ENCODE results near the gene ZBTB8B.

Gene ZBTB8B

DNA sequence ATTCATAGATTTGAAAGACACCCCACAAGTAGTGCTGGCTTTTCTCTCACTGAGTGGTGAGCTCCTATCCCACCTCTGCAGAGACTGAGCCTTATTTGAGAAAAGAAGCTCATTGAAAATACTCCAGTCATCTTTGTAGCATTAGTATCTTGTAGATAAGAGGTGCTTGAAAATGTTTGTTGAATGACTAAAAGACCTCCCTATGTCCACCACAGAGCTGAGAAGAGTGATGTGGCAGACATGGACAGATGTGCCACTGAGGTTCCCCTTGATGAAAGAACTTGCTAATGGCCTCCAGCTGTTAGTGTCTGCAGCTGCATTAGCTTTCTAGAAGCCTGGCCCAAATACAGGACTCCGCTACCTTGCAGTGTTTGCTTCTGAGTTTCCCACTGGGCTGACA is 45.1 kb downstream of the ZBTB8B start:
- DNase-seq: no peak
